ENCODE data around the gene SHPK.

The SHPK gene

DNA sequence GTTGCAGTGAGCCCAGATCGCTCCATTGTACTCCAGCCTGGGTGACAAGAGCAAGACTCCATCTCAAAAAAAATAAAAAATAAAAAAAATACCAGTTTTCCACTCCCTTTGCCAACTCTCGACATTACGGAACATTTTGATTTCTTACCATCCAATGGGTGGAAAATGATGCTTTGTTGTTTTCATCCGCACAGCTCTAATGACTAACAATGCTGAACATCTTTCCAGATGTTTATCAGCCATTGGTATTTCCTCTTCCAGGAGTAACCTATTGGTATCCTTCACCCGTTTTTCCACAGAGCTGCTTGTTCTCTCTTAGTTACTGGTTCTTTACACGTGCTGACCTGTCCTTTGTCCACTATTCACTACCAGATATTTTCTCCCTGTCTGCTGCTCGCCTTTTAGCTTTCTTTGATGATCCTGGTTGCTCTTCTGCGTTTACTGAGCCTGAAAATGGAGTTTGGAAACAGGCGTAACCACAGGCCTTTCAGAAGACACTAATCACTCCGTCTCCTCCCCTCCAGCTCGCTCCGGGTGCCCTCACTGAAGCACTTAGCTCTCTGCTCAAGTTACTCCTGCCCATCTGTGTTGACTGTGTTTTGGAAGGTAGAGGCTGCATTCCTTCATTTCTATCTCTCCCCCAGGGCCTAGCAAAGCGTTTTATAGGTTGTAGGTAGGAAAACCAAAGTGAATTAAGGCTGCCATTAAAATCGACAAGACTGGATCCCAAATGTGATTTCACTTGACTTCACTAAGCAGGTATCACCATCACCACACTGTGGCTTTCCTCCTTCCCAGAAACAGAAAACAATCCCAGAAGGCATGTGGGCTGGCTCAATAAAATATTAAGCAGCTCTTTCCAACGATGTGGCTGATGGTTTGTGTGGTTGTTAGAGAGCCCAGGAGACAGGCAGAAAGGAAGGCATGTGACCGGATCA, 8.9 kb downstream of the SHPK start:
- no peak for DNase-seq

GRCh38 chr17:3622977-3623594, 13.0 kb downstream of the SHPK start:
- DNase-seq = no peak

DNA sequence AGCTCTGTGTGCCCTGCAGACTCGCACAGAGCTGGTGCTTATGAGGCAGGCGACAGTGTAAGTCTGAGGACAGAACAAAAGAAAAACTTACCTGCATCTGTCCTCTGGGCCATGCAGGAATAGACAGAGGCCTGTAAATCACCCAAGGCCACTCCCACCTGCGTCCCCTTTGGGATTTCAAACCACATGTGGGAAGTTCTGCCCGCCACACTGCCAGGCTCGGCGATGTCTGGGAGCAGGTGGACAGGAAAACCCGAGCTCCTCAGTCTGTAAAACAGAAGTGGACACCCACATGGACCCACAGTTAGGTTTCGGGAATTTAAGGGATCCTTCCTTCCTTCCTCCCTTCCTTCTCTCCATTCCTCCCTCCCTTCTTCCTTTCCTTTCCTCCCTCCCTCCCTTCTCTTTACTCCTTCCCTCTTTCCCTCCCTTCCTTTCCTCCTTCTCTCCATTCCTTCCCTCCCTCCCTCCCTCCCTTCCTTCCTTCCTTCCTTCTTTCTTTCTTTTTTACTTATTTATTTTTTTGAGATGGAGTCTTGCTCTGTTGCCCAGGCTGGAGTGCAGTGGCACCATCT, 14.8 kb downstream of the SHPK start:
- no peak for DNase-seq

GRCh38 chr17:3615160-3615870, 20.7 kb downstream of the SHPK start:
- DNase-seq = no peak

GRCh38 chr17:3613124-3613523, 22.9 kb downstream of the SHPK start:
- no peak for DNase-seq

DNA sequence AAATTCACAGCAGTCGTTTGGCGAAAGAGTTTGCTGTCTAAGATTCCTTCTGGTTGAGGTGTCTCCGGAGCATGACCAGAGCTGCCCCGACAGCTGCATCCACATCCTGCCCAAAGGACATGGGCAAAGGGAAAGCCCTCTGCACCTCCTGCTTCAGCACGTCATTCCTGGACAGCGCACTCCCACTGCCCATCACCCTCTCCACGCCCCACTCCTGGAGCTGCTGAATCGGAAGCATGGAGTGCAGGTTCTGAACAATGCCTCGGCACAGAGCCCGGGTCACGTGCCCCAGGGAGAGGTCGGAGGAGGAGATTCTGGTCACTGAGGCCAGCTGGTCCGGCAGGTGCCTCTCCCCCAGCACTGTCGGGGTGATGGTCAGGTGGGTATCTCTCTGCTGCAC, 25.5 kb downstream of the SHPK start:
- no peak for DNase-seq

DNA sequence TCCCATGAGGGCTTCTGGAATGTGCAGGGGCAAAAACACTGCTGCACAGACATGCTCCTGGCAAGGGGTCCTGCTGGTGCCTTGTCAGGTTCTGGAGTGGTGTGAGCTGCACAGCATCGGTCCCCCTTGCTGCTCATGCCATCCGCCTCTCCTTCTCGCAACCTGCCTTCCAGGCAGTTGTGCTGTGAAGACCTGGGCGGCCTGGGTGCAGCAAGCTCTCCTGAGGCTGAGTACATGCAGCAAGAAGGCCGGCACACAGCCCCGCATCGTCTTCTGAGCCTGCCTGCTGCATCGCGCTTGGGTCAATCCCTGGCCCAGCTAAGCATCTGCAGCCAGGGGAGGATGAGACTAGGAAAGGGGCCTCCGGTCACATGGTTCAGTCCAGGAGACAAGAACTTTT, 26.4 kb downstream of the SHPK start:
- DNase-seq = no peak

DNA sequence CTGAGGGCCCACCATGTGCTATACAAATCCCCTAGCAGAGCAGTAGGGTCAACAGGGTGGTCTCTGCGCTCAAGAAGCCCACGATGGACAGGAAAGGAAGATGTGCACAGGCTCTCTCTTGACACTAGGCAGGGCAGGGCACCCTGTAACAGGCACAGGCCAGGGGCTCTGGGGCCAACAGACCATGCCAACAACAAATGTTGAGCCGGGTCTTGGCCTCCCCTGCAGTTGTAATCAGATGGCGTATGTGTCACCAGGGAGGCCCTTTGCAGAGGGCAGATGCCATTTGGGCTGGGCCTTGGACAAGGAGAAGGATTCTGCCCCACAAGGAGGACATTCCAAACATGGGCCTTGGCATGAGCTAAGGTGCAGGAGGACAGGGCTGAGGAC, 32.2 kb downstream of the SHPK start:
- no peak for DNase-seq

GRCh38 chr17:3603119-3603869, 32.8 kb downstream of the SHPK start:
- no peak for DNase-seq

DNA sequence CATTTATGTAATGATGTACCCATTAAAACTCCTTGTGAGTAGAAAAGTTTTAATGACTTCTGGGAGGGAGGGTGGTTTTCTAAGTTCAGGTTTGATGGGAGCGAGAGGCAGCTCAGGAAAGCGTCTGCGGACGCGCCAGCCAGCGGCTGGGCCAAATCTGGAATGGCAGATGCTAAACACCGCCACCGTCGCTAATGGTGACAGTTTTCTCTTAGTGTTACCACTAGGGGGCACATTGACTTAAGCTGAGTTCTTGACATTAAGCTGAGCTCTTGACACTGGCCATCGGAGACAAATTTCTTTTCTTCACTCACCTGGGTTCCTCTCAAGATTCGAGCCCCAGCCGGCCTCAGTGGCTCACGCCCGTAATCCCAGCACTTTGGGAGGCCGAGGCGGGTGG, 33.6 kb downstream of the SHPK start:
- no peak for DNase-seq

- DNase-seq = no peak
Observed at GRCh38 chr17:3600529-3601205, 35.4 kb downstream of the SHPK start.

DNA sequence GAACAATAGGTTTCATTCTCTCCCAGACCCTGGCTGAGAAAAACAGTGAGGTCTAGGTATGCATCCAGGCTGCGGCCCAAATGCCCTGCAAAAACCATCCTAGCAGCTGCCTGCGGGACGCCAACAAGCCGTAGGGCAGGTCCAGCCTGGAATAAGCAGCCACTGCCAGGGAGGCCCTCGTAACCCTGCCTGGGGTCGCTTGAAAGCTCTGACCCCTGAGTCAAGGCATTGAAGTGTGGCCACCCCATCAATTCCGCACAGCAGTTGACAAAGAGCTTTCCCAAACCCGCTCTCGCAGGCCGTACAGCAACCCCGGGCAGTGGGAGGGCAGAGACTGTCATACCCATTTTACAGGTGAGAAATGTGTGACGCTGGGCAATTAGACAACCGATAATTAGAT, 38.0 kb downstream of the SHPK start:
- no peak for DNase-seq

GRCh38 chr17:3596804-3597464, 39.1 kb downstream of the SHPK start:
- DNase-seq = no peak

- DNase-seq = no peak
Observed at GRCh38 chr17:3594976-3595375, 41.1 kb downstream of the SHPK start.

DNA sequence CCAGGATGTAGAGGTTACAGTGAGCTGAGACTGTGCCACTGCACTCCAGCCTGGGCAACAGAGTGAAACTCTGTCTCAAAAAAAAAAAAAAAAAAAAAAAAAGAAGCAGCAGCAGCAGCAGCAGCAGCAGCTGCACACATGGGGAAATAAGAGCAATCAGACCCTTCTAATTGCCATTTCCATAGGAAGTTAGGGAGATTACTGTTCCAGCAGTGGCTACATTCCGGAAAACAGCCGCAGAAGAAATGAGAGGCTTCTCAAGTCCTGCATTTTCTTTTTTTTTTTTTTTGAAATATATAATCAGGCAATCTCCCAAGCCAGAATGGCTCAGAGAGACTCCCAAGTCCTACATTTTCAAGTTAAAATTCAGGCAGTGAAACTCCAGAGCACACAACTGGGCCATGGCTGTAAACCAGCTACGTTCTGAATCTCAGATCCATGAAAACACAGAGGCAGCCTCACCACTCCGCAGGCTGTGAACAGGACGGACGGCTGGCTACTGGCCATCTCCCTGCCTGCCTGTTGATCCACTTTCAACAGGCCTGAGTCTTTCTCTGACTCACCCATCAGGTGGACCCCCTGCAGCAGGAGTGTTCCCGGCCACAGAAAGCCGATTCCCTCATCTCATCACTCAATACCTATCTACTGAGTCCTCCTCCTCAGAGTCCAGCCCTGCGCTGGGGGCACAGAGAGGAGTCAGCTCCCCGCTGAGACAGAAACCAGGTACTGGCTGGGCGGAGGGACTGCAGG, 41.8 kb downstream of the SHPK start:
- DNase-seq = no peak

DNA sequence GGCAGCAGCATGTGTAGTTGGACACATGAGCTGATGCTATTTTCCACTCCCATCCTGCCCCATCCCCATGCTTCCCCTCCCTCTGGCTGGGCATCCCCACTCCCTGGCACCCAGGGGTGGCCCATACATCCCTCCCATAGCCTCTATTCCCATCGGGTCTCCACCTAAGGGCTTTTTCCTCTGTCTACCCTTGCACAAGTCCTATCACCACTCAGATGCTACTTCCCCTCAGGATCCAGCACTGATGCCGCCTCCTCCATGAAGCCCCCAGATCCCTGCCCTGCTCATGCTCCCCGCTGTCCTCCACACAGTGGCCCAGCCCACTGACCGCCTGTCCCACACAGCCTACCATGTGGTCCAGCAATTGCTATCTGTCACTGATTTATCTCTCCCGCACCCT, 42.7 kb downstream of the SHPK start:
- DNase-seq = no peak

DNA sequence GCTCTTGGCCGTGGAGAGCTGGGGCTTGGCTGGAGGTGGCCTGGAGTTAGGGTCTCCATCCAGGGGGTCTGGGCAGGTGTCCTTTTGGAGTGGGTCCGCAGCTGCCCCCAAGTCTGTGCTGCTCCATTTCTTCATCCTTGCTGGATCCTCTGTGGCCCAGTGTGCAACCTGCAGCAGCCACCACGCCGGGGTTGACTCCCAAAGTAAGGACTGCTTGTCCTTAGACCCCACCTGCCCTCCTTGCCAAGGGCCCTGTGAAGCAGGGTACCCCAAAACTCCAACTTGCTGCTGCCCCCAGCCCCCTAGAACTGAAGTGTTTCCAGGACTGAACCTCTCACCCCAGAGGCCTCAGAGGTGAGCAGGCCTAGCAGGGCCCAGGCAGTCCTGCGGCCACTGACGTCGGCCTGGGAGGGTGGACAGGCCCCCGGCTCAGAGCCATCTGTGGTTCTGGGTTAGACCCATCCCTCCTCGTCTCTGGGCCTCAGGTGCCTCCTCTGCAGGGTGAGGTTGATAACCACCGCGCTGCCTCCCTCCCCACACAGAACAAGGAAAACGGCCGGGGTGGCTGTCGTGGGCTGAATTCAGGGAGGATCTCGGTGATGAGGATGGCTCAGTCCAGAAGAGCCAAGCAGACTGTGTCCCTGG, 43.7 kb downstream of the SHPK start:
- DNase-seq = no peak

GRCh38 chr17:3590768-3591167, 45.3 kb downstream of the SHPK start:
- no peak for DNase-seq

- DNase-seq = no peak
Observed at GRCh38 chr17:3590231-3590630, 45.8 kb downstream of the SHPK start.

DNA sequence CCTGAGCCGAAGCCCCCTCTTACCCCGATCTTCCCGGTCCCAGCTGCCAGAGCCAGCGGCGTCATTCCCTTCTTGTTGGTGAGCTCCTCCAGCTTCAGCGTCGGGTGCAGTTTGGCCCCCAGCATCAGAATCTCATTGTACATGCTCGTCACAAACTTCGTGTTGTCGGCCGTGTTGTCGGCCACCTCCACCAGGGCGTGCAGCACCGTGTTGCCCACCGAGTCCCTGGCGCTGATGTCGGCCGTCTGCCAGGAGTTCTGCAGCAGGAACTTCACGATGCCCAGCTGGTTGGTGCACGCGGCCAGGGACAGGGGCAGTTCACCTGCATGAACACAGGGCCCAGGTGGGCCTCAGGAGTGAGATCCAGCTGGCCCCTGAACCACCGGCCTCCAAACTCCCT, 46.3 kb downstream of the SHPK start:
- no peak for DNase-seq
